HepG2 (cell line): ENCODE results near the gene PLD4. TPM values are rescaled to one million over a fixed set of nuclear protein-coding genes. Genes with fewer than 3 reads are reported as not detected.

Source experiments
- ATAC-seq: fragments of 200-7000 bp; cut with Tn5 transposase; 3 replicates; pipeline ENCODE4 v1.9.1; 2020; ENCODE audit warnings: mild to moderate bottlenecking, moderate library complexity
- BruUV-seq: library from RNA; stranded (reverse); fragments of 400-500 nt; replicated peaks from 2 replicates; lab custom pipeline; 2021; lab: Mats Ljungman, UMichigan
- CTCF ChIA-PET: fragments of 300-600 bp; formaldehyde crosslinking; extraction: SDS; loops from one replicate; lab custom pipeline; 2021; ENCODE audit warnings: low total read pairs, inconsistent platforms, low intra/inter-chr PET ratio; lab: Yijun Ruan, JAX
- POLR2A ChIA-PET: fragments of 350-600 bp; sonication (Branson Sonifier 250); formaldehyde crosslinking; loops from one replicate; lab custom pipeline; 2020; ENCODE audit warnings: antibody characterized with exemption, inconsistent platforms; lab: Yijun Ruan, JAX
- DNase-seq: peaks from one replicate; pipeline ENCODE4 v3.0.0-alpha.2; 2015; ENCODE audit warnings: low spot score
- FAIRE-seq: peaks from 3 replicates; lab custom pipeline; 2011; peaks lifted over from hg19 to GRCh38; lab: Jason Lieb, UNC
- H2AFZ ChIP-seq: one replicate; pipeline ENCODE4 v1.6.1; 2011; ENCODE audit warnings: low read length, inconsistent platforms
- H3K27ac ChIP-seq: fragments of 300-600 bp; 3 replicates; pipeline ENCODE4 v1.8.0; 2011; ENCODE audit warnings: mixed run types, mild to moderate bottlenecking, mixed read lengths, low read length, inconsistent platforms; ENCODE audit not compliant: insufficient read depth; ENCODE audit errors: extremely low read length
- H3K27me3 ChIP-seq, 2 experiments: fragments of 200-600 bp in 1 of 2; 2 replicates in 1 of 2; 3 replicates in 1 of 2; pipeline versions ENCODE4 v1.6.0 to v1.8.0; 2011; ENCODE audit warnings: low read length in 2 of 2, mild to moderate bottlenecking in 2 of 2, moderate library complexity in 2 of 2, inconsistent platforms in 1 of 2; ENCODE audit not compliant: insufficient read depth in 2 of 2, control insufficient read depth in 1 of 2
- H3K36me3 ChIP-seq, 2 experiments: fragments of 200-600 bp in 1 of 2; replicated peaks in 1 of 2; 2 replicates in 1 of 2; 3 replicates in 1 of 2; pipeline versions ENCODE4 v1.5.1 to v1.8.0; 2011; ENCODE audit warnings: low read length in 2 of 2, inconsistent platforms in 1 of 2; ENCODE audit not compliant: insufficient read depth in 2 of 2, control insufficient read depth in 1 of 2
- H3K4me1 ChIP-seq: 2 replicates; pipeline ENCODE4 v1.5.1; 2012; ENCODE audit warnings: low read length, inconsistent platforms; ENCODE audit not compliant: insufficient read depth
- H3K4me2 ChIP-seq: 2 replicates; pipeline ENCODE4 v1.6.0; 2011; ENCODE audit warnings: low read depth, low read length, inconsistent platforms
- H3K4me3 ChIP-seq, 3 experiments: fragments of 200-600 bp in 1 of 3; sonication (generic), shearing (Covaris generic) in 1 of 3; replicated peaks in 1 of 3; 2 replicates each; pipeline ENCODE4 v1.5.1; 2011 to 2016; ENCODE audit warnings: low read length in 3 of 3, inconsistent platforms in 2 of 3, low read depth in 2 of 3, mild to moderate bottlenecking in 2 of 3, control low read depth in 1 of 3, mixed read lengths in 1 of 3; ENCODE audit not compliant: insufficient read depth in 1 of 3
- H3K79me2 ChIP-seq: one replicate; pipeline ENCODE4 v1.6.1; 2011; ENCODE audit warnings: low read length, inconsistent platforms; ENCODE audit not compliant: insufficient read depth
- H3K9ac ChIP-seq: 2 replicates; pipeline ENCODE4 v1.6.0; 2011; ENCODE audit warnings: mild to moderate bottlenecking, low read depth, low read length, inconsistent platforms; ENCODE audit not compliant: insufficient read depth
- H3K9me3 ChIP-seq: 2 replicates; pipeline ENCODE4 v1.5.1; 2012; ENCODE audit warnings: mild to moderate bottlenecking, low read length
- H4K20me1 ChIP-seq: 2 replicates; pipeline ENCODE4 v1.6.0; 2011; ENCODE audit warnings: inconsistent platforms, mild to moderate bottlenecking, low read length, moderate library complexity; ENCODE audit not compliant: insufficient read depth
- CENPT ChIP-seq: sonication (generic); formaldehyde crosslinking; IDR thresholded peaks from 2 replicates; pipeline ENCODE4 v1.8.0; 2022; ENCODE audit warnings: low read depth, mild to moderate bottlenecking, moderate library complexity, missing genetic modification reagents
- CREB1 ChIP-seq, 2 experiments: fragments of 450-650 bp in 1 of 2; IDR thresholded peaks; 2 replicates each; pipeline ENCODE4 v1.6.1; 2016 to 2017; ENCODE audit warnings: control low read depth in 1 of 2, mild to moderate bottlenecking in 1 of 2, missing compliant biosample characterization in 1 of 2, missing genetic modification characterization in 1 of 2
- MEIS2 ChIP-seq: sonication (generic); formaldehyde crosslinking; IDR thresholded peaks from 2 replicates; pipeline ENCODE4 v1.9.0; 2021; ENCODE audit warnings: mild to moderate bottlenecking, missing genetic modification reagents
- PCBP1 ChIP-seq: fragments of 200-400 bp; formaldehyde crosslinking; IDR thresholded peaks from 2 replicates; pipeline ENCODE4 v1.6.1; 2017; ENCODE audit warnings: mild to moderate bottlenecking, low read depth, low read length, borderline replicate concordance
- RBAK ChIP-seq: sonication (generic); formaldehyde crosslinking; IDR thresholded peaks from 2 replicates; pipeline ENCODE4 v1.5.1; 2020; ENCODE audit warnings: mild to moderate bottlenecking, missing genetic modification reagents
- SP4 ChIP-seq: sonication (generic); formaldehyde crosslinking; IDR thresholded peaks from 2 replicates; pipeline ENCODE4 v1.8.1; 2023; ENCODE audit warnings: mild to moderate bottlenecking, missing genetic modification reagents
- ZBTB38 ChIP-seq: sonication (generic); formaldehyde crosslinking; IDR thresholded peaks from 2 replicates; pipeline ENCODE4 v1.5.1; 2020; ENCODE audit warnings: mild to moderate bottlenecking, missing genetic modification reagents
- ZNF143 ChIP-seq: sonication (generic); formaldehyde crosslinking; IDR thresholded peaks from 2 replicates; pipeline ENCODE4 v1.4.0; 2020; ENCODE audit warnings: missing genetic modification reagents
- ZNF547 ChIP-seq: sonication (generic); formaldehyde crosslinking; IDR thresholded peaks from 2 replicates; pipeline ENCODE4 v1.5.1; 2020; ENCODE audit warnings: mild to moderate bottlenecking, missing genetic modification reagents
- ZNF670 ChIP-seq: sonication (generic); formaldehyde crosslinking; IDR thresholded peaks from 2 replicates; pipeline ENCODE4 v1.8.0; 2022; ENCODE audit warnings: mild to moderate bottlenecking, missing genetic modification reagents, borderline replicate concordance
- ZNF674 ChIP-seq: sonication (generic); formaldehyde crosslinking; IDR thresholded peaks from 2 replicates; pipeline ENCODE4 v1.5.0; 2020; ENCODE audit warnings: low read depth, mild to moderate bottlenecking, missing genetic modification reagents
- WGBS: methylation state at CpG from one replicate; pipeline ENCODE4 v1.1.6; 2017; ENCODE audit warnings: low lambda C conversion rate; 5-methylcytosine and 5-hydroxymethylcytosine counted together
- in situ Hi-C: cut with HindIII; loops from 2 replicates; pipeline ENCODE4 v1.10.0; 2017; ENCODE audit warnings: low pct_unique_long_range_greater_than_20kb; ENCODE audit not compliant: extremely low pct_ligation_motif_present
- intact Hi-C: fragments of 100-400 bp; cut with micrococcal nuclease; formaldehyde crosslinking; loops from one replicate; pipeline ENCODE4 v1.10.0; 2022; ENCODE audit not compliant: unreplicated experiment
- polyA plus RNA-seq, 8 experiments: library from polyadenylated mRNA; depleted of rRNA in 3 of 8; stranded (reverse) in 7 of 8; unstranded in 1 of 8; fragments of >200 nt; fragmentation: Illumina TruSeq in 4 of 8; extraction: Trizol in 4 of 8; gene quantifications; 2 replicates each; pipeline versions ENCODE4 v1.2.1 to v1.2.3, GENCODE V29; 2011 to 2016; ENCODE audit warnings: low read depth in 4 of 8, missing spikeins in 1 of 8, mixed read lengths in 1 of 8; ENCODE audit not compliant: insufficient read depth in 1 of 8
- total RNA-seq, 5 experiments: library from RNA; depleted of rRNA; stranded (reverse); fragments of >200 nt; fragmentation: Illumina TruSeq; extraction: Trizol; gene quantifications; 2 replicates each; pipeline ENCODE4 v1.2.3, GENCODE V29; 2016; ENCODE audit warnings: low read depth in 1 of 5
- TF ChIP-seq, protein P1 (sequence below): IDR thresholded peaks from 2 replicates; pipeline ENCODE4 v1.6.1; 2016; ENCODE audit warnings: low read depth
- TF ChIP-seq, protein P2 (sequence below): sonication (generic); formaldehyde crosslinking; IDR thresholded peaks from 2 replicates; pipeline ENCODE4 v1.4.0; 2020; ENCODE audit warnings: missing genetic modification reagents
- TF ChIP-seq, protein P3 (sequence below): sonication (generic); formaldehyde crosslinking; IDR thresholded peaks from 2 replicates; pipeline ENCODE4 v1.4.0; 2020; ENCODE audit warnings: missing genetic modification reagents

The PLD4 gene
- total and polyA plus RNA-seq, 2 of the 13 experiments (the other 11 are each of a cell fraction or from before 2014, with no cell fraction given) = not detected

DNA sequence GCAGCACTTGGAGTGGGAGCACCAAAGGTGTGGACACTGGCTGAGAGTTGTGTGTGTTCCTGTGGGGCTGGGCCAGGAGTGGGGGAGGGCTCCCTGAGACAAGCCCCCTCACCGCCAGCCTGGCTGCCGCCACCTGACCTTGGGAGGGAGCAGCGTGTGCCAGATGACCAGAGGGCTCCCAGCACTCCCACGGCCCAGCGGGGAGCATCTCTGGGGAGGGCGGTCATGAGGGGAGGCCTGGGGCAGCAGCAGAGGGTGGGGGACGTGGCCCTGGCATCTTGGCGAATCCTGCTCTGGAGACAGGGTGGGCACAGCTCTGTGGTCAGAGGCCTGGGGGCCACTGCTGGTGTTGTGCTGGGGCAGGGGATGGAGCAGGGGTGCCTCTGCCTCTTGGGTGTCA, 48.9 kb upstream of the PLD4 start:
- TF ChIP-seq, protein P1, sequence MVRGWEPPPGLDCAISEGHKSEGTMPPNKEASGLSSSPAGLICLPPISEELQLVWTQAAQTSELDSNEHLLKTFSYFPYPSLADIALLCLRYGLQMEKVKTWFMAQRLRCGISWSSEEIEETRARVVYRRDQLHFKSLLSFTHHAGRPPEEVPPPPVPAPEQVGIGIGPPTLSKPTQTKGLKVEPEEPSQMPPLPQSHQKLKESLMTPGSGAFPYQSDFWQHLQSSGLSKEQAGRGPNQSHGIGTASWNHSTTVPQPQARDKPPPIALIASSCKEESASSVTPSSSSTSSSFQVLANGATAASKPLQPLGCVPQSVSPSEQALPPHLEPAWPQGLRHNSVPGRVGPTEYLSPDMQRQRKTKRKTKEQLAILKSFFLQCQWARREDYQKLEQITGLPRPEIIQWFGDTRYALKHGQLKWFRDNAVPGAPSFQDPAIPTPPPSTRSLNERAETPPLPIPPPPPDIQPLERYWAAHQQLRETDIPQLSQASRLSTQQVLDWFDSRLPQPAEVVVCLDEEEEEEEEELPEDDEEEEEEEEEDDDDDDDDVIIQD = no peak
- TF ChIP-seq, protein P2, sequence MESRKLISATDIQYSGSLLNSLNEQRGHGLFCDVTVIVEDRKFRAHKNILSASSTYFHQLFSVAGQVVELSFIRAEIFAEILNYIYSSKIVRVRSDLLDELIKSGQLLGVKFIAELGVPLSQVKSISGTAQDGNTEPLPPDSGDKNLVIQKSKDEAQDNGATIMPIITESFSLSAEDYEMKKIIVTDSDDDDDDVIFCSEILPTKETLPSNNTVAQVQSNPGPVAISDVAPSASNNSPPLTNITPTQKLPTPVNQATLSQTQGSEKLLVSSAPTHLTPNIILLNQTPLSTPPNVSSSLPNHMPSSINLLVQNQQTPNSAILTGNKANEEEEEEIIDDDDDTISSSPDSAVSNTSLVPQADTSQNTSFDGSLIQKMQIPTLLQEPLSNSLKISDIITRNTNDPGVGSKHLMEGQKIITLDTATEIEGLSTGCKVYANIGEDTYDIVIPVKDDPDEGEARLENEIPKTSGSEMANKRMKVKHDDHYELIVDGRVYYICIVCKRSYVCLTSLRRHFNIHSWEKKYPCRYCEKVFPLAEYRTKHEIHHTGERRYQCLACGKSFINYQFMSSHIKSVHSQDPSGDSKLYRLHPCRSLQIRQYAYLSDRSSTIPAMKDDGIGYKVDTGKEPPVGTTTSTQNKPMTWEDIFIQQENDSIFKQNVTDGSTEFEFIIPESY (CRISPR knock-in tag) = peak; percentile 70; the same call in 1 of the 2 replicates
- TF ChIP-seq ZNF547 (CRISPR knock-in tag) = no peak
- CTCF ChIA-PET = no interaction called here
- Histone ChIP-seq H2AFZ (no peak overlapping the region), H3K4me1 (no peaks in the 10 kb centered on the region), H3K4me2 (no peak overlapping the region), H3K9me3 (no peaks in the 10 kb centered on the region), H3K9ac (no peak overlapping the region), H4K20me1 (peaks cover 5% of the 10 kb centered on the region; the same call in 1 of the 2 replicates), H3K27ac (no peak overlapping the region), H3K79me2 (peaks cover 2% of the 10 kb centered on the region), H3K4me3 (no peak overlapping the region), H3K36me3 (peaks cover 9 to 27% of the 10 kb centered on the region in 2 experiments; a peak in 4 of 5 replicates), H3K27me3 (no peaks in the 10 kb centered on the region)
- POLR2A ChIA-PET = interaction anchor here (1.0 to 1.4 kb wide), 3 partner anchors 11 to 107 kb away, joined by 6 to 7 read pairs (median 6); partner anchors contain the start of gene CEP170B
- ATAC-seq (no peak), DNase-seq (no peak), FAIRE-seq (no peak)
- in situ Hi-C loops = no loop called here
- intact Hi-C loops = no loop called here
- no TSS peak for BruUV-seq
- WGBS = 100% methylated on average over 2 of the region's 8 CpGs

DNA sequence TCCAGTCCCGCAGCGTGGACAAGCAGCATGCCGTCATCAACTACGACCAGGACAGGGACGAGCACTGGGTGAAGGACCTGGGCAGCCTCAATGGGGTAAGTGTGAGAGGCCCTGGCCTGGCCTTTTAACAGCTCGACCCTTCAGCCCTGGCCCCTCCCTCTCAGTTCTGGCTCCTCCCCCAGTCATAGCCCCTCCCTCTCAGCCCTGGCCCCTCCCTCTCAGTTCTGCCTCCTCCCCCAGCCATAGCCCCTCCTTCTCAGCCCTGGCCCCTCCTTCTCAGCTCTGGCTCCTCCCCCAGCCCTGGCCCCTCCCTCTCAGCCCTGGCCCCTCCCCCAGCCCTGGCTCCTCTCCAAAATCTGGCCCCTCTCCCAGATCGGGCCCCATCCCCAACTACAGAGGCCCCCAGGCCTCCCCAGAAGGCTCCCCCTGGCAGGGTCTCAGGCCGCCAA, 48.4 kb upstream of the PLD4 start:
- Histone ChIP-seq H3K27me3 (no peaks in the 10 kb centered on the region), H3K9ac (no peak overlapping the region), H3K4me2 (no peak overlapping the region), H3K79me2 (peaks cover 2% of the 10 kb centered on the region), H3K4me3 (no peak overlapping the region), H4K20me1 (peaks cover 5% of the 10 kb centered on the region; the same call in 1 of the 2 replicates), H2AFZ (no peak overlapping the region), H3K27ac (no peak overlapping the region), H3K36me3 (peaks cover 11 to 28% of the 10 kb centered on the region in 2 experiments; a peak in 4 of 5 replicates), H3K9me3 (no peaks in the 10 kb centered on the region), H3K4me1 (no peaks in the 10 kb centered on the region)
- POLR2A ChIA-PET = interaction anchor here (1.0 to 1.4 kb wide), 3 partner anchors 12 to 108 kb away, joined by 6 to 7 read pairs (median 6); partner anchors contain the start of gene CEP170B
- in situ Hi-C loops (no loop called here), intact Hi-C loops (no loop called here)
- peak; percentile 58 for ATAC-seq
- peak; percentile 37 for FAIRE-seq
- 82% methylated on average over 4 of the region's 8 CpGs for WGBS
- BruUV-seq = no TSS peak
- no peak for DNase-seq
- CTCF ChIA-PET = no interaction called here
- TF ChIP-seq ZNF143 = no peak
- TF ChIP-seq SP4 (CRISPR knock-in tag) = 0 out of 2 replicates have a peak, but pooled peaks have one; percentile 28
- TF ChIP-seq ZBTB38 = no peak
- no peak for TF ChIP-seq CENPT (CRISPR knock-in tag)
- no peak for TF ChIP-seq MEIS2 (CRISPR knock-in tag)
- no peak for TF ChIP-seq PCBP1
- TF ChIP-seq CREB1 (IDR thresholded peaks at IDR 0.05) = no peak
- TF ChIP-seq CREB1 (CRISPR knock-in tag; IDR thresholded peaks at IDR 0.05) = no peak
- TF ChIP-seq, protein P3, sequence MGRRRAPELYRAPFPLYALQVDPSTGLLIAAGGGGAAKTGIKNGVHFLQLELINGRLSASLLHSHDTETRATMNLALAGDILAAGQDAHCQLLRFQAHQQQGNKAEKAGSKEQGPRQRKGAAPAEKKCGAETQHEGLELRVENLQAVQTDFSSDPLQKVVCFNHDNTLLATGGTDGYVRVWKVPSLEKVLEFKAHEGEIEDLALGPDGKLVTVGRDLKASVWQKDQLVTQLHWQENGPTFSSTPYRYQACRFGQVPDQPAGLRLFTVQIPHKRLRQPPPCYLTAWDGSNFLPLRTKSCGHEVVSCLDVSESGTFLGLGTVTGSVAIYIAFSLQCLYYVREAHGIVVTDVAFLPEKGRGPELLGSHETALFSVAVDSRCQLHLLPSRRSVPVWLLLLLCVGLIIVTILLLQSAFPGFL (CRISPR knock-in tag) = no peak
- TF ChIP-seq ZNF670 = no peak
- no peak for TF ChIP-seq ZNF674 (CRISPR knock-in tag)
- no peak for TF ChIP-seq RBAK (CRISPR knock-in tag)
